NCI-H345 (cell line): ENCODE data around the gene MS4A8.
"Not testable (repeated sequence)": the region's sequence is repeated elsewhere in the genome, so short reads cannot be mapped to it uniquely, and the experiment has no call there.

Experiments used
- DNase-seq: peaks from one replicate; lab custom pipeline; 2025; lab: John Stamatoyannopoulos, UW

Gene MS4A8

GRCh38 chr11:60699284-60699691 lies at the start of gene MS4A8:
Gene MS4A8 (plus strand): TSS chr11:60699612. CDS start chr11:60700861, 1,249 bp downstream.
- peak; percentile 91 for DNase-seq

- peak; percentile 78 for DNase-seq
These were observed 41.5 kb upstream of the MS4A8 start for GRCh38 chr11:60657888-60658287.

- DNase-seq, result peak; percentile 83
These were observed 41.0 kb upstream of the MS4A8 start for GRCh38 chr11:60658409-60658808.

GRCh38 chr11:60672255-60672654 lies 27.2 kb upstream of the MS4A8 start:
- DNase-seq, result no peak

- not testable (repeated sequence) for DNase-seq
These were observed 21.2 kb upstream of the MS4A8 start for GRCh38 chr11:60678231-60678630.

- no peak for DNase-seq
These were observed 19.5 kb upstream of the MS4A8 start for GRCh38 chr11:60679879-60680278.

GRCh38 chr11:60680455-60681119 lies 18.8 kb upstream of the MS4A8 start:
- no peak for DNase-seq

- DNase-seq, result not testable (repeated sequence)
These were observed 14.9 kb upstream of the MS4A8 start for GRCh38 chr11:60684541-60684848.

GRCh38 chr11:60691661-60692060 lies 7.8 kb upstream of the MS4A8 start:
- DNase-seq, result no peak

GRCh38 chr11:60699936-60700335 lies 524 bp downstream of the MS4A8 start:
- DNase-seq, result no peak

GRCh38 chr11:60700689-60701468 lies 1.5 kb downstream of the MS4A8 start:
- peak; percentile 44 for DNase-seq

- DNase-seq, result no peak
These were observed 2.0 kb downstream of the MS4A8 start for GRCh38 chr11:60701469-60701818.

GRCh38 chr11:60703374-60703773 lies 4.0 kb downstream of the MS4A8 start:
- no peak for DNase-seq

- no peak for DNase-seq
These were observed 6.5 kb downstream of the MS4A8 start for GRCh38 chr11:60705895-60706294.

- DNase-seq, result no peak
These were observed 7.5 kb downstream of the MS4A8 start for GRCh38 chr11:60706931-60707330.

GRCh38 chr11:60710482-60710881 lies 11.1 kb downstream of the MS4A8 start:
- no peak for DNase-seq

- DNase-seq, result no peak
These were observed 11.9 kb downstream of the MS4A8 start for GRCh38 chr11:60711276-60711675.

GRCh38 chr11:60713423-60713822 lies 14.0 kb downstream of the MS4A8 start:
- not testable (repeated sequence) for DNase-seq

- DNase-seq, result no peak
These were observed 18.5 kb downstream of the MS4A8 start for GRCh38 chr11:60717956-60718355.

GRCh38 chr11:60718524-60719316 lies 19.3 kb downstream of the MS4A8 start:
- no peak for DNase-seq

GRCh38 chr11:60719391-60719790 lies 20.0 kb downstream of the MS4A8 start:
- DNase-seq, result no peak

GRCh38 chr11:60720460-60720859 lies 21.0 kb downstream of the MS4A8 start:
- no peak for DNase-seq

GRCh38 chr11:60724420-60724819 lies 25.0 kb downstream of the MS4A8 start, which contains the start of gene MS4A18:
Gene MS4A18 (plus strand): TSS chr11:60724720.
- DNase-seq, result no peak
